ENCODE measurements around the gene NUDT1.

Gene NUDT1

GRCh38 chr7:2254429-2255144 lies 12.6 kb downstream of the NUDT1 start:
- DNase-seq (ENCODE audit: insufficient read length, low spot score), result no peak
- TF ChIP-seq CTCF (IDR thresholded peaks at IDR 0.05; ENCODE audit: insufficient read depth, missing control alignments), result no peak
- FAIRE-seq, result no peak

- no peak for DNase-seq (ENCODE audit: insufficient read length, low spot score)
- FAIRE-seq, result no peak
- no peak for TF ChIP-seq CTCF (IDR thresholded peaks at IDR 0.05; ENCODE audit: insufficient read depth, missing control alignments)
Measured at GRCh38 chr7:2255145-2256139, 13.4 kb downstream of the NUDT1 start.

GRCh38 chr7:2256306-2257045 lies 14.4 kb downstream of the NUDT1 start:
- TF ChIP-seq CTCF (IDR thresholded peaks at IDR 0.05; ENCODE audit: insufficient read depth, missing control alignments), result no peak
- no peak for DNase-seq (ENCODE audit: insufficient read length, low spot score)
- no peak for FAIRE-seq

GRCh38 chr7:2257046-2257551 lies 15.1 kb downstream of the NUDT1 start:
- FAIRE-seq (no peak), DNase-seq (ENCODE audit: insufficient read length, low spot score) (no peak)

GRCh38 chr7:2257651-2258050 lies 15.6 kb downstream of the NUDT1 start:
- no peak for DNase-seq (ENCODE audit: insufficient read length, low spot score)
- no peak for TF ChIP-seq CTCF (IDR thresholded peaks at IDR 0.05; ENCODE audit: insufficient read depth, missing control alignments)
- FAIRE-seq, result no peak

More at GRCh38 chr7:2257046-2257551, 15.1 kb downstream of the NUDT1 start:
- TF ChIP-seq CTCF (IDR thresholded peaks at IDR 0.05; ENCODE audit: insufficient read depth, missing control alignments), result no peak

GRCh38 chr7:2258661-2259365 lies 16.8 kb downstream of the NUDT1 start:
- no peak for TF ChIP-seq CTCF (IDR thresholded peaks at IDR 0.05; ENCODE audit: insufficient read depth, missing control alignments)
- FAIRE-seq, result no peak
- DNase-seq (ENCODE audit: insufficient read length, low spot score), result no peak
